ENCODE data around the gene DOCK4.

Gene DOCK4

GRCh38 chr7:112156412-112156811, 49.8 kb downstream of the DOCK4 start:
- DNase-seq, result no peak

DNA sequence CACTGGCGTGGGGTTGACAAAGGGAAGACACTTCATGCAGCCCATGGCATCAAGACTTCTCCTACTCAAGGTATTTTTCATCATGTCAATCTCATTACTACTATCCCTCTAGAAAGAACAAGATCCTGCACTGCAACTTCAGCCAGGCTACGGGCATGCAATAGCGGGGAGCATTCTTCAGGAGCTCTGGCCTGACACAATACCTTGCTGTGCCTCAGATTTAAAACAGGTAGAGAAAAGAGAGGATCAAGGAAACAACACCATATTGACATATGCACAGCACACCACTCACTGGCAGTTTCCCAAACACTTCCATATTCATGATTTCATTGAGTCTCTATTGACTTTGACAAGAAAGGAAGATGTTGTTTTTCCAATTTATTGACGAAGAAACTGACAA, 51.5 kb downstream of the DOCK4 start:
- DNase-seq, result no peak

DNA sequence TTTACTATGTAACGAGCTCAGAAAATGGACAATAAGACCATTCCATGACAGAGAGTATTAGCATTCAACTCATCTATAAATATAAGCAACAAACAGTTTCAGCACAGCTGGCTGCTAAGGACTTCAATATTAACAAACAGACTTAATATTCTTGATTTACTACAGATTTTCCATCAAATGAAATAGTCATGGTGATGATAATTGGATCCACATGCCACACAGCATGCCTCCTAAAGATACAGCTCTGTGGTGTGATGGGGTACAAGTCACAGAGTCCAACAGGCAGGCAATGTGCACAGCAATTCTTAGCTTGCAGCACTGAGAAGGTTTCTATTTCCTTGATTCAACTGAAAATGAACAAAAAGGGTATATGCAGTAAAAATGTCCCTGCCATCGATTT, 54.0 kb downstream of the DOCK4 start:
- no peak for DNase-seq

GRCh38 chr7:112150823-112151641, 55.2 kb downstream of the DOCK4 start:
- no peak for DNase-seq

- DNase-seq, result no peak
Measured at GRCh38 chr7:112149734-112150133, 56.5 kb downstream of the DOCK4 start.

GRCh38 chr7:112147793-112148361, 58.3 kb downstream of the DOCK4 start:
- no peak for DNase-seq

- DNase-seq, result no peak
Measured at GRCh38 chr7:112145206-112145605, 61.0 kb downstream of the DOCK4 start.

GRCh38 chr7:112144284-112145059, 61.7 kb downstream of the DOCK4 start:
- no peak for DNase-seq

- DNase-seq, result no peak
Measured at GRCh38 chr7:112143582-112143981, 62.6 kb downstream of the DOCK4 start.

DNA sequence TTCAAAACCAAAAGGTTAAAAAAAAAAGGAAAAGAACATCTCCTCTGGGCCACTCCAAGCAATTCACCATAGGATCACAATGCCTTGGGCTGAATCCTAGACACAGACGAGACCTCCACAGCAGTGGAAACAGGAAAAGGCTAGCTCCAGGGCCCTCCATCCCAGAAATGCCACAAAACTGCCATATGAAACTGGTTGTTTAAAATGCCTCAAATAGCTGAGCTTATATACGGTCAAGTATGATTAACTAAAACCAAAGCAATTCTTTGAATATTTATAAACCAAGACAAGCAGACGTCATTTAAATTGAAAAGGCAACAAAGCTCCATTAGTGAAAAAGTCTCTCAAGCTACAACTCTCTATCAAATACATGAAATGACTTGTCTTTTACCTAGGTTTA, 63.1 kb downstream of the DOCK4 start:
- no peak for DNase-seq

DNA sequence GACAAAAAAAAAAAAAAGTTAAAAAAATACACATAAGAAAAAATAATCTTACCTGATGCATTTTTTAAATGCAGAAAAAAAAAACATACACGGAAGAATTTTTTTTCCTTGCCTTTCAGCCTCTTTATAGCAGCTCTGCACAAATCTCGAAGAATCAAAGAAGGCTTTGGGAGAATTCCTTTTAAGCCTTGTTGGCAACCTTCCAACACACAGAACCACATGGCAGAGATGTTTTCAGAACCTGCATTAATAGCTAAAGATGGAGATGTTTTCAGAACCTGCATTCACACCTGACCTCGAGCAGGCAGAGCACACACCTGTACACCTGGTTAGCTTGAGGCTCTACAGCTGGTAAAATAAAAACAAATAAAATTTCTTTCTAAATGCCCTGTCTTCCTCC, 65.6 kb downstream of the DOCK4 start:
- DNase-seq, result no peak

DNA sequence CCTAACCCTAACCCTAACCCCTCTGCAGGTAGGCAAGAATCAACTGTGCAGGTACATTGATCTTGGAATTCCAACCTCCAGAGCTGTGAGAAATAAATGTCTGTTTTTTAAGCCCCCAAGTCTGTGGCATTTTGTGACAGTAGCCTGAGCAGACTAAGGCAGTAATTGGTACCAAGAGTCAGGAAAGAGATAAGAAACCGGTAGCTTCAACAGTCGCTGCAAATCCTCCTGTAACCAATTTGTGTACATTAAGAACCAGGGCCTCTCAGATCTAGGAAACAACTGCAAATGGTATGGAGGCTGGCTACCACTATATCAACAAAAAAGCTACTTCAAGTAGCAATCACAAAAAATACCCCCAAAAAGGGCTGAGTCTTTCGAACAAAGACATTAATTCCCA, 67.3 kb downstream of the DOCK4 start:
- DNase-seq, result no peak

DNA sequence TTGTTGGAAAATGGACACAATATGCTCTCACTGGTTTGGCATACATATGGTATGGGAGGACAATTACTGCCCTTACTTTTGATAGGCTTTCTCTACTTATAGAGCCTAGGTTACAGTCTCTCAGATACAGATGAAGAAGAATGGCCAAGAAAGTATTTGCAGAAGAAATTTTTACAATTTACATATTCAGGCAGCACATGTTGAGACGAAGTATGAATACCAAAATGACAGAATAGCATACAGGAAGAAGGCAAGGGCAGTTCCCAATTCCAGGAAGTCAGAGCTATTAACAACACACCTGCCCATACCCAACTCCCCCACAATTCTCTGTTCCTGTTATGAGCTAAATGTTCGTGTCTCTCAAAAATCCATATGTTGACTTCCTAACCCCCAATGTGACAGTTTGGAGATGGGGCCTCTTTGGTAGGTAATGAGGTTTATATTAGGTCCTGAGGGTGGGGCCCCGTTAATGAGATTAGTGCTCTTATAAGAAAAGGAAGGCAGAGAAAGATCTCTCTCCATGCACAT, 67.8 kb downstream of the DOCK4 start:
- DNase-seq, result no peak

DNA sequence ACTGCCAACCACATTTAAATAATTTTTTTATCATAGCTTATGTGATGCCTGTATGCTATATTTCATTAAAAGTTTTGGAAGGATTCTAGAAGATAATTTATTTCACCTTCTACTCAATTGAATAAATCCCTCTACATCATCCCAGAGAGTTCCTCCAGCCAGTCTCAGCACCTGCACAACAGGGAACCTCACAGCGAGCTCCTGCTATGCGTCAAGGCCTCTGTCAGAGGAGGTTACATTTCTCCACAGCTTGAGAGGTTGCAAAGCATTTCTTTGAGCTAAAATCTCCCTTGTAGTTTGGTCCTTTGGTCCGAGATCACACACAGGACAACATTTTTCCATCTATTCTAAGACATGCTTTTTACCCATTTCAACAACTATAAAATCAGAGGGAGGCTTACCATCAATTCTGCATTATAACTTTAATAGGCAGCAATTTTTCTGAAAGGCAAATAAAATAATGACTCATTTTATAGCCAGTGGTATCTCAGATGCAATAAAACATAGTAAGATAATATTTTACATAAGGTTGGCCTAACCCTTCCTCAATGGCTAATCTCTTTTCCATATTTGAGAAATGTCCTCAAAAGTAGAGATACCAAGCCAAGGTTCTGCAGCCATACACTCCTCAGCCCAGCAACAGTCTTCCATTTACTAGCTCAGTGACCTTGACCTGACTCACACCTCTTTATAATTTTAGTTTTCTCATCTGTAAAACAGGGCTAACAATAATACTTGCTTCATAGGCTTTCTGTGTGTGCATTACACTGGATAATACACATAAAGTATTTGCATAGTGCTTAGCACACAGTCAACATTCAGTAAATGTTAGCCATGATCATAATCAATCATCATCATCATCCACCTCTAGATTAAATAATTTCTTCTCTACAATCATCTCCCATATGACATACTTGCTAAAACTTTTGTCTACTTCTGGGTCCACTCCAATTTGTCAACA, 68.8 kb downstream of the DOCK4 start:
- no peak for DNase-seq

DNA sequence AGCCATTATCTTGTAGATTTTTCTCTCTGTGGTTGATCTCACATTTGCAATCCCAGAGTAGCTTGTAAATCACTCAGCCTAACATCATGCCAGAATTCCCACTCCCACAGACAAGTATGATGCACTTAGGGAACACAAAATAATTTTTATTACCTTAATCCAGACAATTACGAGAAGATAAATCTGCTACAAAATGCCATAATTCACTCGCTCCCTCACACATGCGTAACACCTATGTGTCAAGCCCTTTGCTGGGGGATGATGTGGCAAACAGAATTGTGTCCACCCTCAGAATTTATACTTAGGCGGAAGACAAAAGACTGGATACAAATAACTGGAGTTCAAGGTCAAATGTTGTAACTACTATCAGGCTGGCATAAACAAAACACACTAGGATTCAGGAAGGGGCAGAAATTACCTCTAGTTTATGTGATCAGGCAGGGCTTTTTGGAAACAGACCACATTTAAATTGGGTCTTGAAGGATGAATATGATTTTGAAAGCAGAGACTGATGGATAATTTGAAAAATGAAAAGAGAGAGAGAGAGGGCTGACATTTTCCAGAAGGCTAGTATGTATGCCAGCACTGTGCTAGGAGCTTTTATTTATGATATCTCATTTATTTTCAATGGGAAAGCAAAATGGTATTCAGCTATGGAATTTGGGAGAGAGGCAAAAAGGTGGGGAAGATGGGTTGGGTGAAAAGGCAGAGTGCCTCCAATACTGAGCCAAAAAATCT, 69.8 kb downstream of the DOCK4 start:
- DNase-seq, result no peak

- DNase-seq, result no peak
Measured at GRCh38 chr7:112135815-112136214, 70.4 kb downstream of the DOCK4 start.

DNA sequence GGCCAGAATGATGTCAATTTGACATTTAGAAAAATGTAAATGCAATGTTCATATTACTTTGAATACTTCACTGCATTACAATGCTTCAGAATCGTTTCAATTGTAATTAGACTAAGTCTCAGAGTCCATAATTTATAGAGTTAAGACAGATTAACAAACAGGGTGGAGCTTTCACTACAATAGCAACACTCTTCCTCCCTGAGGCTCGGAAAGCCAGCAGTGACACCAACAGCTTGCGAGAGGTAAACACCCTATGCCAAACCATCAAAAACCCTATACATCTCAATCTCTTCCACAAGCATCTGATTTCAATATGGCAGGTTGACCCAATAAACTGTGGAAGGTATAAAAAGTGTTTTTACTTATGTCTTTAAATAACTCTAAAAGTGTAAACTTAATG, 72.2 kb downstream of the DOCK4 start:
- no peak for DNase-seq

DNA sequence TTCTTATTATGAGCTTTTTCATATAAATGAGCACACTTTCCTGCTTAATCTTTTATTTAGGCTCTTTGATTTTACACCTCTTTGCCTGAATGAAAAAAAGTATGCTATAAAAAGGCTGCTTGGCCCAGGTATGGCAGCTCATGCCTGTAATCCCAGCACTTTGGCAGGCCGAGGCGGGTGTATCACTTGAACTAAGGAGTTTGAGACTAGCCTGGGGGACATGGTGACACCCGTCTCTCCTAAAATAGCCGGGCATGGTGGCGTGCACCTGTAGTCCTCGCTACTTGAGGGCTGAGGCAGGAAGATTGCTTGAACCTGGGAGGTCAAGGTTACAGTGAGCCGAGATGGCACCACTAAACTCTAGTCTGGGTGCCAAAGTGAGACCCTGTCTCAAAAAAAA, 72.9 kb downstream of the DOCK4 start:
- no peak for DNase-seq

DNA sequence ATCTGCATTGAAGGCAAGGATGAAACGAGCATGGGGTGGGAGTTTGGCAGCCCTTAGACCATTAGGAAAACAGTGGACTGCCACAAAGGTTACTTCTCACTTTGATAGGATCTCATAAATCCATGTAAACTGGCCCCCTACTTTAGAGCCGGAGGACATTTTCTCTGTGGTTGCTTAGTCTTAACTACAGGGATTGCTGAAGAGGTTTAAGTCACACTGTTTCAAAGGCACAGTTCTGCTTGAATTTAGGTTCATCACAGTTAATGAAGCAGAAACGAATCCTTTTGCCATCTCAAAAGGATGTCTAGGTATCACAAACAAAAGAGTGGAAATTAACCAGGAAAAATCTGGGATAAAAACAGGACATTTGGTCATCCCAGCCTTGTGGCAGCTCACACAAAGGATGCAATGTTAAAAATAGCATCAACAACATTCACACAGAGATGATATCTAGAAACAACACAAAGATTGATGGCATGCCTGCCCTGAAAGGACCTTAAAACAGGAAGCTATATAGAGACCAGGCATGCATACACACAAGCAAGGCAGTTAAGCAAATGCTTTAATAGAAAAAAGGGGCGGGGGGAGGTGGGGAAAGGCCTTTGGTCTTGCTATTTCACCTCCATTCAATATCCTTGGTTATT, 74.0 kb downstream of the DOCK4 start:
- no peak for DNase-seq

DNA sequence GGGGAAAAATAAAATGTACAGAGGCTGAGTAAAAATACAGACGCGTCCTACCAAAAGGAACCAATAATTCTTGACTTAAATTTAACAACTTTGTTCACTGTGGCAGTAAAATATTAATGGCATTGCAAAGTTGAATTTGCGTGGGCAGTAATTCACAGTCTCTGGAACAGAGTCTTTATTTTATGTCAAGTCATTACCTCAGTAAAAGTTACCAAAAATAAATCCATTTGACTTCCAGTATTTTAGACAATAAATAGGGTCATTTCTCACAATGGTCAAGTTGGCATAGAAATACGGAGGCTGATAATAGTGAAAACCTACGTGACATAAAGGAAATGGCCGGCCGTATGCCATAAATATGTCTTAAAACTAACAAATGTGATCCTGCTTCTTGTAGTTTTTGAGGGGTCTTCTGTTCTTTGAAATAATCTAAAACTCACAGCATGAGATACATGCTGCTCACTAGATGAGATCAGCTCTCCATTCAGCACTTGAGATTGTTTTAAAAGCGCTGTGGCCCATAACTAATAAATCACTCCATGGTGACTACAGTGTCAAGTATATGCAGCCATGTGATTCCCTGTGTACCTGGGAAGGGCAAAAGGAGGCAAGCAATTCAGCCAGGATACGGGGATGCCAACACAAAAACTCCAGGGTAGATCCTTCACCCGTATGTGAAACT, 75.3 kb downstream of the DOCK4 start:
- no peak for DNase-seq
